ENCODE data around the gene PTPN5.
A peak's percentile ranks its signal among the peaks of the same experiment; 100 is the strongest.

PTPN5 gene

GRCh38 chr11:18704698-18705097 lies 86.9 kb downstream of the PTPN5 start:
- TF ChIP-seq Cebpa-rat (IDR thresholded peaks at IDR 0.05) = no peak
- H3K4me2 ChIP-seq = no peak overlapping the region
- H3K36me3 ChIP-seq = peaks cover 8% of the 10 kb centered on the region; the same call in 1 of the 2 replicates
- peaks cover 23% of the 10 kb centered on the region for H3K4me1 ChIP-seq
- no peaks in the 10 kb centered on the region for H4K20me1 ChIP-seq
- H3K27ac ChIP-seq = no peak overlapping the region
- H3K4me3 ChIP-seq = no peak overlapping the region
- no peaks in the 10 kb centered on the region for H3K9me3 ChIP-seq
- peaks cover 33% of the 10 kb centered on the region for H3K27me3 ChIP-seq
- no peak overlapping the region for H3K9ac ChIP-seq

GRCh38 chr11:18704045-18704645 lies 87.5 kb downstream of the PTPN5 start:
- Histone ChIP-seq H3K9ac (no peak overlapping the region), H3K4me3 (no peak overlapping the region), H3K9me3 (no peaks in the 10 kb centered on the region), H3K27ac (no peak overlapping the region), H3K27me3 (peaks cover 33% of the 10 kb centered on the region), H3K4me1 (peaks cover 29% of the 10 kb centered on the region), H3K36me3 (peaks cover 8% of the 10 kb centered on the region; the same call in 1 of the 2 replicates), H3K4me2 (no peak overlapping the region), H4K20me1 (no peaks in the 10 kb centered on the region)
- TF ChIP-seq Cebpa-rat (IDR thresholded peaks at IDR 0.05) = no peak

DNA sequence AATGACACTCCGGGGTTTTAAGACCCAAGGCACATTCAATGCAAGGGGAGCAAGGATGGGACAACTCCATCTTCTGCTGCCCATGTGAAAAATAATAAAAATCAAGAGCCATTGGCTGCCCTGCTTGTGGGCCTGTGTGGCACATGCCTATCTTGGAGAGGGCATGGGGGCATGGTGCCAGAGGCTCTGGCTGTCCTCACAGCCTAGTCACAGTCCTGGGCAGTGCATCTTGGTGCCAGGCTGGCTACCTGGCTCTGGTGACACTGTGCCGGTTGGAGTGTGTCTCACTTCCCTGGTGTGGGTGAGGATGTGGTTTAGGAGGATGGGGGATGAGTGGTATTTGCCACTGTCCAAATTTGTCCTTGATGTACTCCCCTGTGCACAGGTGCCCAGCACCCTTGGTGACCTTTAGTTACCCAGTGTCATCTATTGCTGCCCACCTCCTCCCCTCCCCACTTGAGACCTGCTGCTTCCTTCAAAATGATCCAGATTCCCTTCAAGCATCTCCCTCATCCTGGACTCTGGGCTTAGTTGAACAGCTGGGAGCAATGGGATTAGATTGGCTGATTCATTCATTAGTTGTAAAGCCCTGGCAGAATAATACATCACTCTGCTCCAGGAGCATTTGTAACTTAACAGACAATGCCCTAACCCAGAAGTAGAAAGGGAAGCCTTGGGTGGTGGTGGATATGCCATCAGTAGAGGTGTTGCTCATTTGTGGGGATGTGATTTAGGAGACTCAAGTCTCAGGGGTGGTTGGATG lies 88.4 kb downstream of the PTPN5 start:
- Histone ChIP-seq H3K36me3 (peaks cover 8% of the 10 kb centered on the region; the same call in 1 of the 2 replicates), H3K4me1 (peaks cover 29% of the 10 kb centered on the region), H3K9me3 (no peaks in the 10 kb centered on the region), H3K4me3 (no peak overlapping the region), H4K20me1 (no peaks in the 10 kb centered on the region), H3K27me3 (peaks cover 32% of the 10 kb centered on the region), H3K4me2 (no peak overlapping the region), H3K27ac (no peak overlapping the region), H3K9ac (no peak overlapping the region)
- no peak for TF ChIP-seq Cebpa-rat (IDR thresholded peaks at IDR 0.05)

DNA sequence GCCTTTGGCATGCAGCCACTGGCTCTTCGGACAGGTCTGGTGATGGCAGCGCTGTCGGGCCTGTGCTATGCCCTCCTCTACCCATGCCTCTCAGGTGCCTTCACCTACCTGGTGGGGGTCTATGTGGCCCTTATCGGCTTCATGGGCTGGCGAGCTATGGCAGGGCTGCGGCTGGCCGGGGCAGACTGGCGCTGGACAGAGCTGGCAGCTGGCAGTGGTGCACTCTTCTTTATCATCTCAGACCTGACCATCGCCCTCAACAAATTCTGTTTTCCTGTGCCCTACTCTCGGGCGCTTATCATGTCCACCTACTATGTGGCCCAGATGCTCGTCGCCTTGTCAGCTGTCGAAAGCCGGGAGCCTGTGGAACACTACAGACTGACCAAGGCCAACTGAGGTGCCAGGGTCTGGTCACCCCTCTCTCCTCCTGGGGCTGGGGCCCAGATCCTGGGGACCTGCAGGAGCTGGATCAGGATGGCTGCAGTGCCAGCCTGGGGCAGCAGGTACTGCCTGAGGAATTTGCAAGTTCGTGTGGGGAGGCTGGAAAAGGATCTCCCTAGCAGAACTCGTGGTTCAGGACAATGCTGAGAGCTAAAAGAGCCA lies 89.9 kb downstream of the PTPN5 start:
- H3K27ac ChIP-seq = no peak overlapping the region
- peaks cover 21% of the 10 kb centered on the region for H3K27me3 ChIP-seq
- peaks cover 27% of the 10 kb centered on the region for H3K4me1 ChIP-seq
- H4K20me1 ChIP-seq = no peaks in the 10 kb centered on the region
- no peak overlapping the region for H3K4me3 ChIP-seq
- no peak overlapping the region for H3K4me2 ChIP-seq
- H3K9me3 ChIP-seq = no peaks in the 10 kb centered on the region
- H3K36me3 ChIP-seq = peaks cover 8% of the 10 kb centered on the region; the same call in 1 of the 2 replicates
- no peak overlapping the region for H3K9ac ChIP-seq
- no peak for TF ChIP-seq Cebpa-rat (IDR thresholded peaks at IDR 0.05)

- H3K4me3 ChIP-seq = no peak overlapping the region
- H3K27ac ChIP-seq = no peak overlapping the region
- peaks cover 20% of the 10 kb centered on the region for H3K4me1 ChIP-seq
- no peaks in the 10 kb centered on the region for H3K9me3 ChIP-seq
- H3K27me3 ChIP-seq = peaks cover 13% of the 10 kb centered on the region
- H3K4me2 ChIP-seq = peak overlapping the region; percentile 89; the same call in 1 of the 2 replicates
- no peak for TF ChIP-seq Cebpa-rat (IDR thresholded peaks at IDR 0.05)
- H3K9ac ChIP-seq = no peak overlapping the region
- H3K36me3 ChIP-seq = peaks cover 8% of the 10 kb centered on the region; the same call in 1 of the 2 replicates
- no peaks in the 10 kb centered on the region for H4K20me1 ChIP-seq
Observed at GRCh38 chr11:18700872-18701271, 90.7 kb downstream of the PTPN5 start.

GRCh38 chr11:18700375-18700774 lies 91.2 kb downstream of the PTPN5 start:
- peaks cover 15% of the 10 kb centered on the region for H3K4me1 ChIP-seq
- peak overlapping the region; percentile 89; the same call in 1 of the 2 replicates for H3K4me2 ChIP-seq
- H3K9ac ChIP-seq = no peak overlapping the region
- no peak for TF ChIP-seq Cebpa-rat (IDR thresholded peaks at IDR 0.05)
- H3K27ac ChIP-seq = no peak overlapping the region
- peaks cover 8% of the 10 kb centered on the region for H3K27me3 ChIP-seq
- peaks cover 8% of the 10 kb centered on the region; the same call in 1 of the 2 replicates for H3K36me3 ChIP-seq
- no peaks in the 10 kb centered on the region for H4K20me1 ChIP-seq
- no peak overlapping the region for H3K4me3 ChIP-seq
- no peaks in the 10 kb centered on the region for H3K9me3 ChIP-seq

- H4K20me1 ChIP-seq = no peaks in the 10 kb centered on the region
- no peak overlapping the region for H3K27ac ChIP-seq
- H3K4me1 ChIP-seq = peaks cover 15% of the 10 kb centered on the region
- no peaks in the 10 kb centered on the region for H3K9me3 ChIP-seq
- H3K9ac ChIP-seq = no peak overlapping the region
- peaks cover 3% of the 10 kb centered on the region; the same call in 1 of the 2 replicates for H3K27me3 ChIP-seq
- peaks cover 8% of the 10 kb centered on the region; the same call in 1 of the 2 replicates for H3K36me3 ChIP-seq
- peak overlapping the region; percentile 89 for H3K4me2 ChIP-seq
- TF ChIP-seq Cebpa-rat (IDR thresholded peaks at IDR 0.05) = no peak
- H3K4me3 ChIP-seq = peak overlapping the region; percentile 98
Observed at GRCh38 chr11:18699848-18700261, 91.7 kb downstream of the PTPN5 start.

DNA sequence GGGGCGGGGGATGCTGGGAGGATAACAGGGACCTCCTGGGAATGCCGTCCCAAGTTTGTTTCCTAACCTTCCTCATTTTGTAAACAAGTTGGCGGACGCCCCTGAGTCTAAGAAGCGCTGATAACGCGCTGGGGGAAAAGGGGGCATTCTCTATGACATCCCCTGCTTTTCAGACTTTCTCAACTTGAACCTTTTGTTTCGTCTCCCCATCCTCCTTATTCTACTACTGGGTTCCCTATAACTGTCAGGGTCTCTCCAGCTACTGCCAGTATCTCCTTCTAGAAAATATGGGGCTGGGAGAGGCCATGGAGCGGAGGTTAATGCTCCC lies 92.4 kb downstream of the PTPN5 start:
- H3K36me3 ChIP-seq = peaks cover 8% of the 10 kb centered on the region; the same call in 1 of the 2 replicates
- peak overlapping the region; percentile 80 for H3K9ac ChIP-seq
- peak overlapping the region; percentile 66 for H3K27ac ChIP-seq
- no peak for TF ChIP-seq Cebpa-rat (IDR thresholded peaks at IDR 0.05)
- H3K4me1 ChIP-seq = peaks cover 15% of the 10 kb centered on the region
- H3K4me3 ChIP-seq = peak overlapping the region; percentile 98
- no peaks in the 10 kb centered on the region for H3K9me3 ChIP-seq
- no peaks in the 10 kb centered on the region for H4K20me1 ChIP-seq
- no peaks in the 10 kb centered on the region for H3K27me3 ChIP-seq
- H3K4me2 ChIP-seq = peak overlapping the region; percentile 89

DNA sequence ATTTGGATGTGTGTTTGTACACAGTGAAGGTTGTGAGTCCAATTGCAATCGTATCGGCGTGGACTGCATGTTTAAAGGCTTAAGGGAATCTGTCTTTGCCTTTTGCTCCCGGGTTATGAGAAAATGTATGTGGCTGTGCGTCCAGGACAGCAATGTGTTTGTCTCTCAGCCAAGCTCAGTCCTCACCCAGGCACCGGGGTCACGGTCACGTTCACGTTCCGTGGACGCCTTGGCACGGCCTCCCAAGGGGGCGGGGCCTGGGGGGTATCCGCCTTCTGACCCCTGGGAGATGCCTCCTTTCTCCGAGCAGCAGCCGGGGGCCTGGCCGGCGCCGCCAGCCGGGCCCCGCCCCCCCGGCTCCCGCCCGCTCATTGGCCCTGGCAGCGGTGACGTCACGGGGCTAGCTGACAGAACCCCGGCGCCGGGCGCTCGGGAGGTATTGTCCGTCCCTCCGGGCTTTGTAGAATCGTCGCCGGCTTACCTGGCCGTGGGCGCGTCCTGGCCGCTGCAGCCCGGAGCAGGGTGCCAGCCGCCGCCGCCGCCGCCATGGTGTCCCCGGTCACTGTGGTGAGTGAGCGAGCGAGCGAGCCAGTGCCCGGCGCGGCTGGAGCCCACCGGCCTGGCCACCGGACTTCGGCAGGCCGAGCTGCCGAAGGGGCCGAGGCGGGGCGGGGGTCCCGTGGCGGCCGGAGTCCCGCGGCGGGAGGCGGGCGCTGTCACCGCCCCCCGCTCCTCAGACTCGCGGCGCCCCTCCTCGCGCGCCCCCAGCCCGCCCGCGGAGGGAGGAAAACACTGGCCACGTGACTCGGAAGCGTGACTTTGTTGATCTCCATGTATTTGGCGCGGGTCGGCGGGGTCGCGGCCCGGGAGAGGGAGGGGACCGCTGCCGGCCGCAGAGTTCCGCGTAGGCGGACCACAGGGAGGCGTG lies 93.0 kb downstream of the PTPN5 start, which contains the start of gene TMEM86A:
TSS of gene TMEM86A (plus strand) at position 439 of the 928 bp plus-strand sequence. CDS start at position 547, 108 bp downstream.
- peak within 1 kb of the TSS; percentile 66 for H3K27ac ChIP-seq
- no peaks in the 10 kb centered on the region for H3K27me3 ChIP-seq
- H3K36me3 ChIP-seq = peaks cover 8% of the 10 kb centered on the region; the same call in 1 of the 2 replicates
- TF ChIP-seq Cebpa-rat (IDR thresholded peaks at IDR 0.05) = no peak
- H3K4me2 ChIP-seq = peak within 1 kb of the TSS; percentile 89
- no peaks in the 10 kb centered on the region for H3K9me3 ChIP-seq
- peak within 1 kb of the TSS; percentile 80 for H3K9ac ChIP-seq
- H3K4me1 ChIP-seq = peaks cover 15% of the 10 kb centered on the region
- no peaks in the 10 kb centered on the region for H4K20me1 ChIP-seq
- H3K4me3 ChIP-seq = peak within 1 kb of the TSS; percentile 98
